Fibroblast of pulmonary artery (primary cell): Measurements from ENCODE around the gene HERC3.

Source experiments
- DNase-seq: peaks from one replicate; pipeline ENCODE4 v3.0.0-alpha.2; 2010; ENCODE audit warnings: low read depth
- H3K4me3 ChIP-seq: replicated peaks from 2 replicates; pipeline ENCODE4 v1.5.1; 2011; ENCODE audit warnings: low read depth, mild to moderate bottlenecking, control low read depth, low read length, moderate library complexity
- TF ChIP-seq, protein P1 (sequence below): IDR thresholded peaks from 2 replicates; pipeline ENCODE4 v1.5.1; 2011; ENCODE audit warnings: mild to moderate bottlenecking, control low read depth, low read length, inconsistent platforms; ENCODE audit errors: missing control alignments

HERC3 gene

DNA sequence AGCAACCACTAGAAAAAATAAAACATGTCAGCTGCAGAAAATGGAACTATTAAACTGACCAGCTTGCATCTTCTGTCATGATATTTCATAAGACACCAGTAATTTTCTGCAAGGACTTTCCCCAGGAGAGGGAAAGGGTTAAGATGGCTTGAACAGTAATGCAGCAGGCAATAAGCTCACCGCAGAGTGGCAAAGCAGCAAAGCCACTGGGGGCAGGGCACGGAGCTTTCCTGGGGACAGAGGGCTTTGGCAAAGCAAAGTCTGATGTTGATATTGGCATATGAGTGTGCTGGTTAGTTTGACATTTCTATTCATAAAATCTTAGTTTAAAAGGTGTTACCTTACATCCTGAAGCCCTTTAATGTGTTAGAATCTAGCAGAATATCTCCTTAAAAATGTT lies 160.5 kb downstream of the HERC3 start:
- TF ChIP-seq, protein P1, sequence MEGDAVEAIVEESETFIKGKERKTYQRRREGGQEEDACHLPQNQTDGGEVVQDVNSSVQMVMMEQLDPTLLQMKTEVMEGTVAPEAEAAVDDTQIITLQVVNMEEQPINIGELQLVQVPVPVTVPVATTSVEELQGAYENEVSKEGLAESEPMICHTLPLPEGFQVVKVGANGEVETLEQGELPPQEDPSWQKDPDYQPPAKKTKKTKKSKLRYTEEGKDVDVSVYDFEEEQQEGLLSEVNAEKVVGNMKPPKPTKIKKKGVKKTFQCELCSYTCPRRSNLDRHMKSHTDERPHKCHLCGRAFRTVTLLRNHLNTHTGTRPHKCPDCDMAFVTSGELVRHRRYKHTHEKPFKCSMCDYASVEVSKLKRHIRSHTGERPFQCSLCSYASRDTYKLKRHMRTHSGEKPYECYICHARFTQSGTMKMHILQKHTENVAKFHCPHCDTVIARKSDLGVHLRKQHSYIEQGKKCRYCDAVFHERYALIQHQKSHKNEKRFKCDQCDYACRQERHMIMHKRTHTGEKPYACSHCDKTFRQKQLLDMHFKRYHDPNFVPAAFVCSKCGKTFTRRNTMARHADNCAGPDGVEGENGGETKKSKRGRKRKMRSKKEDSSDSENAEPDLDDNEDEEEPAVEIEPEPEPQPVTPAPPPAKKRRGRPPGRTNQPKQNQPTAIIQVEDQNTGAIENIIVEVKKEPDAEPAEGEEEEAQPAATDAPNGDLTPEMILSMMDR, result no peak
- H3K4me3 ChIP-seq, result no peak overlapping the region
- DNase-seq, result no peak

DNA sequence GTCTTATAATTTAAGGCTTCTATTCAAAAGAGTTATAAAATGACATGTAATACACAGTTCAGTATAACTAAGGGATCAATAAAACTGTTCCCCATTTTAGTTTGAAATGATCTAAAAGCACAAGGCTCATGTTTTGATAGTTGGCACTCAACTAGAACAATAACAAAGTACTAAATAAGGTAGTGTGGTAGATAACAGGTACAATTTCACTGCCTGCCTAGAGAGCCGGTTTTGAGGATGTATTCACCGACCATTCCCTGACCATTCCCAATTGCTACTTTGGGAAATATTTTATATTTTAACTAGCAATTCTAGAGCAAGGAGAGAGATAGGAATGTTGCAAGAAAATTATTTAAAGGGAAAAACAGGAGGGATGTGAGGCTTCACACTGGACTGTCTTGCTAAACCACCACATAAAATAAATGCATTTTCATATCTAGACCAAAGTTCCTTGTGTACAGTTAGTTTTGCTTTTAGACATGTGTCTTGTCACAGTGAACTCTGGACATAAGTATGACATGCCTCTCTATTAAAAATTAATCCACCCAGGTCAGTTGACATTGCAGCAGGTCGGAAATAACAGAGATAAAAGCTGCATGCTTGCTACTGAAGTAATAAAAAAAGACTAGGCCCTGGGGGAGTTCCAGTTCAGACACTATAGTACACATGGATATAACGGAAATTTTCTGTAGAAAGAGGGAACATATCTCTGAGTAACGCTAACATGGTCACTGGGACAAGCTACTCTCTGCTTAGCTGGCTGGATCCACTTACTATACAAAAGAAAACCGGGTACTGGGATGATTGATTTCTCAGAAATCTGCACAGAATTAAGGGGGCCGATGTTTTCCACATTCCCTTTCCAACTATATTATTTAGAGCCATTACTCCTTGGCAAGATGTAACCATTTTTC lies 161.6 kb downstream of the HERC3 start:
- H3K4me3 ChIP-seq, result no peak overlapping the region
- TF ChIP-seq, protein P1, result no peak

DNA sequence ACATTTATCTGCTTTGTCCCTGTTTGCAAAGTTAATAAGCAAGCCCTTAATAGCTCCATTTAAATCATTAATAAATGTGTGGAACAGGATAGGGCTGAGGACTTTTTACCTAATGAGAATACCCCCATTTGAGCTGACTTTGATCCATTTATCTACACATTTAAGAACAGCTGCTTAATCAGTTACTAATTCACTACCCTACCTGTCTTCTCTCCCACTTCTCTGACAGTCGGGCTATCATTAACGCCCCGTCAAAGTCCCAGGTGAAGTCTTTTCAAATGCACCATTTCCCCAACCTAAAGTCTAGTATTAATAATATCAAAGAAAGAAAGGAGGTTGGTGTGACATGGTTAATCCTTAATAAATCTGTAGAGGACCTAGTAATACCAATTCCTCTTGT lies 162.5 kb downstream of the HERC3 start:
- H3K4me3 ChIP-seq, result no peak overlapping the region
- no peak for DNase-seq
- TF ChIP-seq, protein P1, result no peak

More for the DNA sequence above, 161.6 kb downstream of the HERC3 start:
- no peak for DNase-seq

DNA sequence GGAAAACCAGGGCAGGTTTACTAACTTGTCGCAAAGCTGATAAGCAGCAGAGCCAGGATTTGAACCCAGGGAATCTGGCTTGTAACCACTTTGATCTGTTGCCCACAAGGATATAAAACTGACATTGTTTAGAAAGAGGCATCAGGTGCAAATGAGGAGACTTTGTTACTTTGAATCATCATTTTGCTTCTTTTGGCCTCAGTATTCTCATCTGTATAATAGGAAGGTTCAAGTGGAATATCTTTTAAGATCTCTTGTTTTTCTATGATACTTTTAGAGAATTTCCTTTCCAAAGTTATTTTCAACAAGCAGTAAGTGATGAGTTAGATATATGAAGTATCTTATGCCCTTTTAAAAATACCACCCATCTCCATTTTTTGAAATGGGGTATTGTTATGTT lies 163.2 kb downstream of the HERC3 start:
- TF ChIP-seq, protein P1, result no peak
- DNase-seq, result no peak
- no peak overlapping the region for H3K4me3 ChIP-seq

DNA sequence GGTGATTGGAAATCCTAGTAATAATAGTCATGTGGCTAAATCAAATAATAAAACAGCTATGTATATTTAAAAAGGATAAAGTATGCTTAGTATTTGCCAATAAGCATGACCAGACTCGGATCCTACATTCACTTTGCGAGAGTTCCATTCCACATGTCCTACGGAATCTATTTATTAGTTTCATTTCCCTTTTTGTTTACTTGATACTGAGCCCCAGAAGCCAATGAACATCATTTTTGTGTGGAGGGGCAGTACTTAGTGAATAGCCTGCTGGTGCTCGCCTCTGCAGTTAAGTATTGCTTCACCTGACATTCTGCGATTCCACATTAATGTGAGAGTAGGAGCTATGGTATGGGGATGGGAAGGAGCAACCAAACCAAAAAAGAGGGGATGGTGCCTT lies 163.9 kb downstream of the HERC3 start:
- no peak overlapping the region for H3K4me3 ChIP-seq
- no peak for DNase-seq
- TF ChIP-seq, protein P1, result no peak

DNA sequence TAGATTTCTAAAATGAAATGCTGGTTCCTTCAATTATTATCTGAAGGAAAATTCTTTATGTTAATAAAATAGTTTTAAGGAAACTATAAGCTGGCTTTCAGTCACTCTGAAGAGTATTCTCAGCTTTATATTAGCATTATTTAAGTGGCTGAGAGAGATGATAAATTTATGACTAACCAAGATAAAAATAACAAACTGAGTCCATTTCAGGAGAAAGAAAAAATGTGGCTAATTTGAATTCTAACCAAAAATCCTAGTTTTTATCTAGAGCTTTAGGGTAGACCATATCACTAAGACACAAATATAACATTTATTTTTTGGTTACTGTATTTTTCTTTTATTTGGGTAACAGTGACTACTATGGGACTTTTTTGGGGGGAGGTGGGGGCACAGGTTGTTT lies 164.8 kb downstream of the HERC3 start:
- no peak overlapping the region for H3K4me3 ChIP-seq
- TF ChIP-seq, protein P1, result no peak
- DNase-seq, result no peak

DNA sequence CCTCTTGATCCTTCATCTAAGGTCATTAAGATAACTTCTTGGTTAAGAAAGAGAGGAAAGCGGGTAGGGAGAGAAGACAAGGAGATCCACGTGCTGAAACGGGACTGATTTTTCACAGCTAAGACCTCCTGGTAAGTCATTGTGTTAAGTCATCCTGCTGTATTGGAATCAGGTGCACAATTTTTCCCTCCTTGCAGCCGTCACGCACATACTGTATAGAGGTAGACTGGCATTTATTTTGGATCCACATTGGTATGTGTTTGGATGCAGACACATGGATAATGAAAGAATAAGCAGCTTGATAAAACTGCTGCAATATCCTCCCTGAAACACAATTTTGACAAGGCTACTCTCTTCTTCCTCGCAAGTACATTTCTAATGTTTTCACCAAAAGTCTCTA lies 165.5 kb downstream of the HERC3 start:
- TF ChIP-seq, protein P1, result no peak
- DNase-seq, result no peak
- no peak overlapping the region for H3K4me3 ChIP-seq
